GM12878 (cell line): Measurements from ENCODE around the gene SLF2. TPM values are rescaled to one million over a fixed set of nuclear protein-coding genes. Genes with fewer than 3 reads are reported as not detected.

Experiments
- ATF7 ChIP-seq: fragments of 450-650 bp; IDR thresholded peaks from 2 replicates; pipeline ENCODE4 v1.6.1; 2016; ENCODE audit warnings: low read depth, mild to moderate bottlenecking
- BHLHE40 ChIP-seq, 2 experiments: fragments of 450-650 bp in 1 of 2; IDR thresholded peaks; 2 replicates each; pipeline ENCODE4 v1.6.1; 2011 to 2017; ENCODE audit warnings: low read depth in 2 of 2, borderline replicate concordance in 1 of 2, improper control_type of control experiment in 1 of 2, low read length in 1 of 2, mild to moderate bottlenecking in 1 of 2
- DPF2 ChIP-seq: fragments of 450-650 bp; IDR thresholded peaks from 2 replicates; pipeline ENCODE4 v1.6.1; 2017; ENCODE audit warnings: mild to moderate bottlenecking
- GATAD2B ChIP-seq: fragments of 450-650 bp; conservative IDR thresholded peaks from 2 replicates; pipeline ENCODE4 v1.6.1; 2017; ENCODE audit warnings: low read depth, mild to moderate bottlenecking, moderate library complexity
- LARP7 ChIP-seq: fragments of 450-650 bp; IDR thresholded peaks from 2 replicates; pipeline ENCODE4 v1.6.1; 2017; ENCODE audit warnings: mild to moderate bottlenecking
- MEF2B ChIP-seq: fragments of 450-650 bp; IDR thresholded peaks from 2 replicates; pipeline ENCODE4 v1.6.1; 2018; ENCODE audit warnings: mild to moderate bottlenecking, moderate library complexity; ENCODE audit not compliant: partially characterized antibody, poor library complexity, severe bottlenecking
- NR2F1 ChIP-seq: fragments of 450-650 bp; conservative IDR thresholded peaks from 2 replicates; pipeline ENCODE4 v1.6.1; 2017; ENCODE audit warnings: mild to moderate bottlenecking
- RUNX3 ChIP-seq: IDR thresholded peaks from 2 replicates; pipeline ENCODE4 v1.6.1; 2012; ENCODE audit warnings: low read length, inconsistent platforms
- USF1 ChIP-seq: IDR thresholded peaks from 2 replicates; pipeline ENCODE4 v1.6.1; 2011; ENCODE audit warnings: borderline replicate concordance, low read depth, mild to moderate bottlenecking, moderate library complexity, mixed read lengths, low read length; ENCODE audit not compliant: insufficient read depth; ENCODE audit errors: extremely low read length
- polyA plus RNA-seq, 11 experiments: library from polyadenylated mRNA; depleted of rRNA in 4 of 11; unstranded in 6 of 11; stranded (reverse) in 5 of 11; fragments of >200 nt; fragmentation: Nextera tagmentation in 4 of 11; fragmentation: Illumina TruSeq in 1 of 11; extraction: Ambion mirVana in 4 of 11; extraction: Trizol in 1 of 11; gene quantifications; 1 replicate in 1 of 11; 2 replicates in 10 of 11; pipeline versions ENCODE4 v1.2.1 to v1.2.3, GENCODE V29; 2011 to 2016; ENCODE audit warnings: inconsistent platforms in 2 of 11, missing spikeins in 2 of 11, low read depth in 1 of 11
- total RNA-seq, 4 experiments: library from RNA; depleted of rRNA in 3 of 4; stranded (reverse); fragments of >200 nt in 3 of 4; fragmentation: Illumina TruSeq in 1 of 4; extraction: Trizol in 1 of 4; gene quantifications; 2 replicates each; pipeline versions ENCODE4 v1.2.1 to v1.2.3, GENCODE V29; 2013 to 2021
- TF ChIP-seq, protein P1 (sequence below): fragments of 450-650 bp; IDR thresholded peaks from 2 replicates; pipeline ENCODE4 v1.6.1; 2017; ENCODE audit warnings: mild to moderate bottlenecking, low read depth, inconsistent platforms; ENCODE audit not compliant: poor library complexity, severe bottlenecking
- TF ChIP-seq, protein P2 (sequence below): fragments of 450-650 bp; IDR thresholded peaks from 2 replicates; pipeline ENCODE4 v1.6.1; 2017; ENCODE audit warnings: mild to moderate bottlenecking, moderate library complexity

The SLF2 gene
- total and polyA plus RNA-seq, 10 of the 15 experiments (the other 5 are each of a cell fraction or from before 2014, with no cell fraction given) = 3.0 to 25.2 (median 17.9) TPM

DNA sequence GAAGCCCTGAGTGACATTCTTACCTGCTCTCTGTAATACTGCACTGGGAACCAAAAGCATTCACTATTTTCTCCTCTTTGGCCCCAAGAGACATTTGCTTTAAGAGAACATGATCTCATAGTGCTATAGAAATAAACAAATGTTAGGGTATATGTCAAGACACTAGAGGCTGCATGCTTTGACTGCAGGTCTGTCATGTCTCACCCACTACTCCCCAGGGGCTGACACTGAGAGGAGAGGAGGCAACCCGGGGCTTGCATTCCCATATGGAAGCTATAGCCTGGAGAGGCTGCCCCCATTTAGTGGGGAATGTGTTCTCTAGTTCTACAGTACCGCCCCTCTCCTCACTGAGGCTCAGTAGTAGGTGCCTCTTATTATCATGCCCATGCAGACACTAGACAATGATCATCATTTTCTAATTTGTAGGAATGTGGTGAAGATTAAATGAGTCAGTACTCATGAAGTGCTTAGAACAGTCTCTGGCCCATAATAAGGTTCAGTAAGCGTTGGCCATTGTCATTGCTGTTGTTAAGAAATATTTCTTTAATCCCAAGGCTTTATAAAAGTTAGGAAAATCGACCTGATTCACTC lies 4.9 kb upstream of the SLF2 start (continued):
- TF ChIP-seq, protein P1, sequence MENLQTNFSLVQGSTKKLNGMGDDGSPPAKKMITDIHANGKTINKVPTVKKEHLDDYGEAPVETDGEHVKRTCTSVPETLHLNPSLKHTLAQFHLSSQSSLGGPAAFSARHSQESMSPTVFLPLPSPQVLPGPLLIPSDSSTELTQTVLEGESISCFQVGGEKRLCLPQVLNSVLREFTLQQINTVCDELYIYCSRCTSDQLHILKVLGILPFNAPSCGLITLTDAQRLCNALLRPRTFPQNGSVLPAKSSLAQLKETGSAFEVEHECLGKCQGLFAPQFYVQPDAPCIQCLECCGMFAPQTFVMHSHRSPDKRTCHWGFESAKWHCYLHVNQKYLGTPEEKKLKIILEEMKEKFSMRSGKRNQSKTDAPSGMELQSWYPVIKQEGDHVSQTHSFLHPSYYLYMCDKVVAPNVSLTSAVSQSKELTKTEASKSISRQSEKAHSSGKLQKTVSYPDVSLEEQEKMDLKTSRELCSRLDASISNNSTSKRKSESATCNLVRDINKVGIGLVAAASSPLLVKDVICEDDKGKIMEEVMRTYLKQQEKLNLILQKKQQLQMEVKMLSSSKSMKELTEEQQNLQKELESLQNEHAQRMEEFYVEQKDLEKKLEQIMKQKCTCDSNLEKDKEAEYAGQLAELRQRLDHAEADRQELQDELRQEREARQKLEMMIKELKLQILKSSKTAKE = peak; percentile 48
- TF ChIP-seq GATAD2B (peak; percentile 72; the same call in 1 of the 2 replicates), LARP7 (no peak), MEF2B (peak; percentile 96), USF1 (no peak), NR2F1 (0 out of 2 replicates have a peak, but pooled peaks have one; percentile 16), DPF2 (0 out of 2 replicates have a peak, but pooled peaks have one; percentile 32), ATF7 (peak; percentile 80), RUNX3 (no peak), BHLHE40 (IDR thresholded peaks at IDR 0.05; ENCODE audit: borderline replicate concordance in 1 of 2, low read depth in 2 of 2, low read length in 1 of 2) (peak in 1 of 2 experiments; percentile 20; a peak in 1 of 4 replicates)
- TF ChIP-seq, protein P2, sequence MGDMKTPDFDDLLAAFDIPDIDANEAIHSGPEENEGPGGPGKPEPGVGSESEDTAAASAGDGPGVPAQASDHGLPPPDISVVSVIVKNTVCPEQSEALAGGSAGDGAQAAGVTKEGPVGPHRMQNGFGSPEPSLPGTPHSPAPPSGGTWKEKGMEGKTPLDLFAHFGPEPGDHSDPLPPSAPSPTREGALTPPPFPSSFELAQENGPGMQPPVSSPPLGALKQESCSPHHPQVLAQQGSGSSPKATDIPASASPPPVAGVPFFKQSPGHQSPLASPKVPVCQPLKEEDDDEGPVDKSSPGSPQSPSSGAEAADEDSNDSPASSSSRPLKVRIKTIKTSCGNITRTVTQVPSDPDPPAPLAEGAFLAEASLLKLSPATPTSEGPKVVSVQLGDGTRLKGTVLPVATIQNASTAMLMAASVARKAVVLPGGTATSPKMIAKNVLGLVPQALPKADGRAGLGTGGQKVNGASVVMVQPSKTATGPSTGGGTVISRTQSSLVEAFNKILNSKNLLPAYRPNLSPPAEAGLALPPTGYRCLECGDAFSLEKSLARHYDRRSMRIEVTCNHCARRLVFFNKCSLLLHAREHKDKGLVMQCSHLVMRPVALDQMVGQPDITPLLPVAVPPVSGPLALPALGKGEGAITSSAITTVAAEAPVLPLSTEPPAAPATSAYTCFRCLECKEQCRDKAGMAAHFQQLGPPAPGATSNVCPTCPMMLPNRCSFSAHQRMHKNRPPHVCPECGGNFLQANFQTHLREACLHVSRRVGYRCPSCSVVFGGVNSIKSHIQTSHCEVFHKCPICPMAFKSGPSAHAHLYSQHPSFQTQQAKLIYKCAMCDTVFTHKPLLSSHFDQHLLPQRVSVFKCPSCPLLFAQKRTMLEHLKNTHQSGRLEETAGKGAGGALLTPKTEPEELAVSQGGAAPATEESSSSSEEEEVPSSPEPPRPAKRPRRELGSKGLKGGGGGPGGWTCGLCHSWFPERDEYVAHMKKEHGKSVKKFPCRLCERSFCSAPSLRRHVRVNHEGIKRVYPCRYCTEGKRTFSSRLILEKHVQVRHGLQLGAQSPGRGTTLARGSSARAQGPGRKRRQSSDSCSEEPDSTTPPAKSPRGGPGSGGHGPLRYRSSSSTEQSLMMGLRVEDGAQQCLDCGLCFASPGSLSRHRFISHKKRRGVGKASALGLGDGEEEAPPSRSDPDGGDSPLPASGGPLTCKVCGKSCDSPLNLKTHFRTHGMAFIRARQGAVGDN = peak; percentile 47; the same call in 1 of the 2 replicates
